ENCODE measurements around the gene FURIN.

GRCh38 chr15:90862964-90863778 lies 5.2 kb upstream of the FURIN start:
- TF ChIP-seq POLR2A (IDR thresholded peaks at IDR 0.05), result no peak
- no peak for TF ChIP-seq CTCF (IDR thresholded peaks at IDR 0.05)

All from vagina (tissue), 2 donors.